Dermis blood vessel endothelial cell (primary cell): ENCODE results near the gene BCAS3. TPM values are rescaled to one million over a fixed set of nuclear protein-coding genes. Genes with fewer than 3 reads are reported as not detected.

Source experiments
- DNase-seq: peaks from one replicate; pipeline ENCODE4 v3.0.0; 2010
- total RNA-seq: library from RNA; depleted of rRNA; stranded (reverse); fragments of >200 nt; gene quantifications from 2 replicates; pipeline ENCODE4 v1.2.3, GENCODE V29; 2014

Gene BCAS3
- total RNA-seq, 1 donor from 2014 or later: 27.4 TPM

DNA sequence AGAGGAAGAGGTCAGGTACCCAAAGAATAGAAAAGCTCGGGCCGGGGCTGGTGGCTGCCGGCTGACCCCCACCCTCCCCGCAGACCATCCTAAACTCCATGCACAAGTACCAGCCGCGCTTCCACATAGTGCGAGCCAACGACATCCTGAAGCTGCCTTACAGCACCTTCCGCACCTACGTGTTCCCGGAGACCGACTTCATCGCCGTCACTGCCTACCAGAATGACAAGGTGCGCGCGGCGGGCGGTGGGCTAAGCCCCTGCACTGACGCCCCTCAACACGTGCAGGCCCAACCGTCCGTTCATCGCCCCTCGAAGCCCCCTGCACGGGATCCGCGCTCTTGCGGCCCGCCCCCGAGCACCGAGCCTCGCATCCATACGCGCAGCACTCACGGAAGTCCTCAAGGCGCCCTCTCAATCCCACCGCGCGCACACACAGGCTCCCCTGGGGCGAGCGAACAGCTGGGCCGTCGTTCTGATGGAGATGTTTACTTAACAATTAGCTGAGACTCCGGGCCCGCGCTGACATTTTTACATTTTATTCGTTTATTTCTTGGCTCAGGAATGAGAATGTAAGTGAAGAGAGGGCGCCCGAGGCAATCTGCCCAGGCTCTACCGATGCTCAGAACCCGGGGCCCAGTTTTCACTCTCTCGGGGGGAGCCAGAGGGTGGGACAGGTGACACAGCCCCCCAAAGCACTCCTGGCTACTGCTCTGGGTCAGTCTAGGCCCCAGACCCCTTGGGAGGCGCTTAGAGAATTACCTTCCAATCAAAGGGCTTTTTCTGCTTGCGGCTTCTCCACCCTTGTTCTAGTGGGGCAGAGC lies 725.5 kb downstream of the BCAS3 start:
- DNase-seq: no peak

DNA sequence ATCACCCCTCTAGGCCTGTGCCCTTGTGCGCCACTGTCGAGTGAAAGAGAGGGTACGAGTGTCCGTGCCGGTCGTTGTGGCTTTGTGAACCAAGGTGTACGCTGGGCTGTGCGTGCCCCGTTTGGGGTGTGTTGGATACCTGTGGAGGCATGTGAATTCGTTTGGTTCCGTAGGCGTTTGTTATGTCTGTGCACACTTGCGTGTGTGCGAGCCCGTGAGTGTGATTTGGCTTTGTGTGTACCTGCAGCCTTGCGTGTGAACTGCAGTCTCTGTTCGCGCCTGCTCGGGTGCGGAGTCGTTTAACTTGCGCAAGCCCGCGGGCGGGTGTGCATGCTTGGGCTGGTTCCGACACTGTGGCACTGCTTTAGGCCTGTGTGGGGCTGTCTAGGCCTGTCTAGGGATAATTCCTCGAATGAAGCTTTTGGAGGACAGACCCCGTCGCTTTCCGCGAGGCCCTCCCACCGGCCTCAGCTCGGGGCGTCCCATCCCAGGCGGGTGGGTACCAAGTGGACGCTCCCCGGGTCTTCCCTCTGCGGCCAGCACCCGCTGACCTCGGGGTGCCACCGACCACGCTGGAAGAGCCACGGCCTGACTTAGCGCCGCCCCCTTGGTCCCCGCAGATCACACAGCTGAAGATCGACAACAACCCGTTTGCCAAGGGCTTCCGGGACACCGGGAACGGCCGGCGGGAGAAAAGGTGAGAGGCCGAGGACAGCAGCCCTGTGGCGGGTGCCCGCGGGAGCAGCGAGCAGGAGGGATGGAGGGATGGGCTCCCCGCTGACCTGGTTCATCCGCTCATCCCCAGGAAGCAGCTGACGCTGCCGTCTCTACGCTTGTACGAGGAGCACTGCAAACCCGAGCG lies 726.4 kb downstream of the BCAS3 start:
- DNase-seq: no peak

DNA sequence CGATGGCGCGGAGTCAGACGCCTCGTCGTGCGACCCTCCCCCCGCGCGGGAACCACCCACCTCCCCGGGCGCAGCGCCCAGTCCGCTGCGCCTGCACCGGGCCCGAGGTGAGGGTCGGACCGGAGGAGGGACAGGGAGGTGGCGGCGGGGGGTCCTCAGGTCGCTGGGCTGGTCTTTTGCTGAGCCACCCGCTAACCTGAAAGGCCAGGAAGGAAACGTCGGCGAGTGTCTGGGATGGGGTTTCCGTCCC lies 726.9 kb downstream of the BCAS3 start:
- no peak for DNase-seq

DNA sequence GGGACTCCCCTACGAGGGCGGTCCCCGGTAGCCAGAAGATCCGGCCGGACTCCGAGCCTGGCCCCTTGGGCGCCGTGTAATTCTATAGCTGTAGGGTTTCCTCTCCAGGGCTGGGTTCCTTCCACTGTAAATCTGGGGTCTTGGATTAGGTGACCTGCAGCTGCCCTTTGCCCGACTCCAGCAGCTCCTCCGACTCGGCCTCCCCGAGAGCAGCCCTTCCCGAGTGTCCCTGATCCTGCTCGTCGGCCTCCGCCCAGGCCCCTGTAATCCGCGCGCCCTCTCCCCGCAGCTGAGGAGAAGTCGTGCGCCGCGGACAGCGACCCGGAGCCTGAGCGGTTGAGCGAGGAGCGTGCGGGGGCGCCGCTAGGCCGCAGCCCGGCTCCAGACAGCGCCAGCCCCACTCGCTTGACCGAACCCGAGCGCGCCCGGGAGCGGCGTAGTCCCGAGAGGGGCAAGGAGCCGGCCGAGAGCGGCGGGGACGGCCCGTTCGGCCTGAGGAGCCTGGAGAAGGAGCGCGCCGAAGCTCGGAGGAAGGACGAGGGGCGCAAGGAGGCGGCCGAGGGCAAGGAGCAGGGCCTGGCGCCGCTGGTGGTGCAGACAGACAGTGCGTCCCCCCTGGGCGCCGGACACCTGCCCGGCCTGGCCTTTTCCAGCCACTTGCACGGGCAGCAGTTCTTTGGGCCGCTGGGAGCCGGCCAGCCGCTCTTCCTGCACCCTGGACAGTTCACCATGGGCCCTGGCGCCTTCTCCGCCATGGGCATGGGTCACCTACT lies 727.4 kb downstream of the BCAS3 start:
- DNase-seq: no peak

DNA sequence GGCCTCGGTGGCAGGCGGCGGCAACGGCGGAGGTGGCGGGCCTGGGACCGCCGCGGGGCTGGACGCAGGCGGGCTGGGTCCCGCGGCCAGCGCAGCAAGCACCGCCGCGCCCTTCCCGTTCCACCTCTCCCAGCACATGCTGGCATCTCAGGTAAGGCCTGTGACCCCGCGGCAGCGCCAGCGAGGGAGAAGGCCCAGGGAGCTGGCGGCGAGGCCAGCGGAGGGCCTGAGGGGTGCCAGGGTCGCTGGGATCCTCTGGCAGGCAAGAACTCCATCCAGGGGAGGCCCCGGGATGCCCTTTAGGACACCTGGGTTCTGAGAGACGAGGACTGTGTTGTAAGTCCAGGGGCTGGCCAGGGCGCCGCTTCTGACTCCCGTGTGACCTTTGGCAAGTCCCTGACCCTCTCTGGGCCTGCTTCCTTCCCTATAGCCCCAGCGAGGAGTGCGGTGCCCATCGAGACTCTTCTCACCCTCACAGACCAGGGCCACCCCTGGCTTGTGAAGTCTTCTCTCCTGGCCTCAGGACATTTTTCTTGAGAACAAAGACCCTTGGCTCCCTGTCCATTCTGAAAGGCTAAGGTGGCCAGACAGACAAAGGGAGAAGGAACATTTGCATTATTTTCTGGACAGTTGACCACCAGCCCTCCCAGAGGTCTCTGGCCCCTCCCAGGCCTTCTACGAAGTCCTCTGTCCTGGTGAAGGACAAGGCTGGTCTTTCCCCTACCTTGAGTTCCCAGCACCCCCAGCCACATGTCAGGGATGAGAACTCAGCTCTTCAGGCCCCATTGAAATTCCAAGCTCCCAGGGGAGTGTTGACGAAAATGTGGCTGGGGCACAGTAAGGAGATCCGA lies 728.3 kb downstream of the BCAS3 start:
- DNase-seq: no peak

DNA sequence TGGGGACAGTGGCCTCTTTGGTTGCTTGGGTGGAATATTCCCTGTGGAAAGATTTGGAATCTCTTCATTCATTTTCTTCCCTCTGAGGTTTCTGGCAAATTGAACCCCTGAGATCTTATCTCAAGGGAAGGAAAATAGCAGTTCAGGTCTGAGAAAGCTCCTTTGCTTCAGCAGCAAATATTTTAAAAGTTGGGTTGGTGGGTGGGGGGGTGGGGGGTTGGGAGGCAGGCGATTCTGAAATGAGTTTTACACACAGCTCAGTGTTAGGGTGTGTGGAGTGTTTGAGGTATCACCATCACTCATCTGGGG lies 728.8 kb downstream of the BCAS3 start:
- no peak for DNase-seq

DNA sequence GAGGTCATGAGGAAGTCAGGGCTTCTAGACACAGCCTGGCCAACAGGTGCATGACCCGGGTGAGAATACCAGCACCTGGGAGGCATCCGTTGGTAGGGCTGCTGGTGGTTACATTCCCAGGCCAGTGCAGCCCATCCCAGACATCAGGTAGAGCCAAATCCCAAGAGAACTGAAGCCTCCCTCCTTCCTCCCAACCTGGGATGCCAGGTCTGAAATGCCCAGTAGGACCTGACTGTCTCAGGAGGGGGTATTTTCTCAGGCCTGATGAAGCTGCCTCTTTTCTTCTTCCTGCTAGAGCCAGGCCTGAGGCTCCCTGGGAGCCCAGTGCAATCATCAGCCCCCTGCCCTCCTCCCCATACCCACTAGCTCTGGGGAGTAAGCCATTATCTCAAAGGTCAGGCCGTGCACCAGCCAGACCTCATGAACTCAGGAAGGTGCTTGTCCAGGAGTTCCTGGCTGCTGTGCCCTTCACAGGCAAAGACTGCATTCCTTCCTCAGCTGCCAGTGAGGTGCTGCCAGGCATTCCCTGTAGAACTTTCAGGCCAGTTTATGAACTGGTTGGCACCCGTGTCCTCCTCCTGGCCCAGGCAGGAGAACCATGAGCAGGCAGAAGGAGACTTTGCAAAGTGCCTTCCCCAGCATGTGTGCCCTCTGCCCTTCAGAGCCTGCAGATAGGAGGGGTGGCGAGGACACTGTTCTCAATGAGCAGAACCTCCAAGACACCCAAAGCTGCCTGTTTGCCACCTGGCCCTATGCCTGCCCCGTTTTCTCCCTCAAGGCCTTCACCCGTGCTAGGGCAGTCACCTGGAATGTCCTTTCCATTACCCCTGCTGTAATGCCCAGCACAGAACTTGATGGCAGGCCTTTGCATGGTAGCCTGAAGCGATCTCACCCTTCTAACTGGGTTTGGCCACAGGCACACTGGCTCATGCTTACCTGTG lies 729.6 kb downstream of the BCAS3 start:
- no peak for DNase-seq

DNA sequence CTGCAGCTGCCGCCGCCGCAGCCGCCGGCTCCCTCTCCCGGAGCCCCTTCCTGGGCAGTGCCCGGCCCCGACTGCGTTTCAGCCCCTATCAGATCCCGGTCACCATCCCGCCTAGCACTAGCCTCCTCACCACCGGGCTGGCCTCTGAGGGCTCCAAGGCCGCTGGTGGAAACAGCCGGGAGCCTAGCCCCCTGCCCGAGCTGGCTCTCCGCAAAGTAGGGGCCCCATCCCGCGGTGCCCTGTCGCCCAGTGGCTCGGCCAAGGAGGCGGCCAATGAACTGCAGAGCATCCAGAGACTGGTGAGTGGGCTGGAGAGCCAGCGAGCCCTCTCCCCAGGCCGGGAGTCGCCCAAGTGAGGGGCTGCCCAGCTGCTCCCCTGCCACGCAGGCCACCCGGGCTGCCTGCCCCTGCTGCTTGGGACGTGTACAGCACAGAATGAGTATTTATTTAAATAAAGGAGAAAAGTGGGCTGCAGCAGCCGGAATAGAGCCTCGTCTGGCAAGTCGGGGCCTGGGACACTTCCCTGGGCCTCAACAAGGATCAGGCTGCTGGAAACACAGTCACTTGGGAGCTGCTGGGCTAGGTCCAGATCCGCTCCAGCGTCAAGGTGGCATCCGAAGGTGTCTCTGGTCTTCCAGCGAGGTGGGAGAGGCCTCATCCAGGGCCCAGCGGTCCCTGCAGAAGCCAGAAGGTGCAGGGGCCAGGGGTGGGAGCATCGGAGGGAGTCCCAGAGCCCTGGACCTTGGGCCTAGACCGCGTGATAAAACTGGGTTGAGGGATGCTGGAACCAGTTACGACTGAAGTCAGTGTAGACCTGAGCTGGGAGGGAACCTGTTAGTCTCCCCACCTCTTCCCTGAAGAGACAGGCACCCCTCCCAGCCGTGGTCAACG lies 730.7 kb downstream of the BCAS3 start:
- DNase-seq: no peak

DNA sequence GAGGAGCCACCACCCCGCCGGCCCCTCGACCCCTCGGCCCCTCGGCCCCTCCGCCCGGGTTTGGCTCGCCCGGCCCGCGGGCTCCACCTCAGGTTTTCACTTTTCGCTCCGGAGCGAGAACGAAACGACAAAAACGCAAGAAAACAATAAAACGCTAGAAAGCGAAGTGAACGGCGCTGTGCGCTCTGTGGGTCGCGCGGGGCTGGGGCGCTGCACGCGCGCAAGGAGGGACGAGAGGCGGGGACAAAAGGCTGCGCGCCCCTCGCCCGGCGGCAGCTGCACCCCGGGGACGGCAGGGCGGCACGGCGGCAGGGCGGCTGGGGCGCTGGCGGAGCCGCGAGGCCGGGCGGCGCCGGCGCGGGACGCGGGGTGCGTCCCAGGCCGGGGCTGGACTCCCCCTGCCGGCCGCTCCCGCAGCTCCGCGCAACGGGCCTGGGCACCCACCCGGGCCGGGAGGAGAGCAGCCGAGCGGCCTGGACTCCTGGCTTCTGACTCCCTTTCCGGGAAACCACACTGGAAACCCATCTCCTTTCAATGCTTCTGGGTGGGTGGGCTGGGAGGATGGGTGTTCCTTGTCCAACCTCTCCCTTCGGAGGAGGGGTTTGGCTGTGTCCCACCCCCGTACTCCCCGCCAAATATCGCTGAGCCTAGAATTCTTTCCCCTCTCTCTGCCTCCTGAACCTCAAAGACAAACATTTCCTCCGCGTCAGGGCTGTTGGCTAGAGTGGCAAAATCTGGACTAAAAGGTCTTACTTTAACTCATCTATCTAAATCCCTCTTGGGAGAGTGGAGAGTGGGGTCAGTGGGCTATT lies 731.9 kb downstream of the BCAS3 start:
- DNase-seq: peak; percentile 69

DNA sequence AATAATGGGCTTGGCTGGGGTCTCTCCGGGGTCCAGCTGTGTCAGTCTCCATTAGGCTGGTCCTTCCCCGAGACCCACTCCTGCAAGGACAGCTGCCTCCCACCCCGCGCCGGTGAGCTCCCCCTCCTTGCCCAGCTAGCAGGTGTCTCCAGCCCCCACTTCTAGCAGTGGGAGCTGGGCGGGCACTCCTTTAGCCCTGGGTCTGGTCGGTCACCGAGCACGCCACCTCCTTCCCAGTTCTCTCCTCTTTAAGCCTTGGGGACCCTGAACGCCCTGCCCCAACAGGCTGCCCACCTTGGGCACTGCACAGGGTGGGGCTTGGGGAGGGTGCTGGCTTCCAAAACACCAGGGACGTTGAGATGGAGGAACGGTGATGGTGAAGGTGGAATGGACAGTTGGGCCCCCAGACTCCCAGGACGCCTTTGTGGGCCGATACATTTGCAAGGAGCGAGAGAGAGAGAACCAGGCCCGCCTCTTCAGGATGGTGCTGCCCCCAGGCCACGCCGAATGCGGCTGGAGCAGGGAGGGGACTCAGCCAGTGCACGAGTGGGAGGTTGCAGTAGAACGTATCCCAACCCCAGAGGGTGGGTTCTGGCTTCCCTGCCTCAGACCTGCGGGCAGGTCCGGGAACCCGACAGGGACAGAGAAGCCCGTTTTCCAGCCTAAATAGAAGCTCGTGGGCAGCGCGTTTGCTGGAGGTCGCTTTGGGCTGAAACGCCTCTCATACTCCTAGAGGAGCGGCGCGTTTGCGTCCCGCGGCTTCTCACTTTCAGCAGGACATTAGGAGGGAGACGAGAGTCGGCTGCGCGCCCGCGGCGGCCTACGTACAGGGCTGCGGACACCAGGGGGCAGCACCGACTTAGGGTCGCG lies 732.7 kb downstream of the BCAS3 start:
- peak; percentile 84 for DNase-seq

DNA sequence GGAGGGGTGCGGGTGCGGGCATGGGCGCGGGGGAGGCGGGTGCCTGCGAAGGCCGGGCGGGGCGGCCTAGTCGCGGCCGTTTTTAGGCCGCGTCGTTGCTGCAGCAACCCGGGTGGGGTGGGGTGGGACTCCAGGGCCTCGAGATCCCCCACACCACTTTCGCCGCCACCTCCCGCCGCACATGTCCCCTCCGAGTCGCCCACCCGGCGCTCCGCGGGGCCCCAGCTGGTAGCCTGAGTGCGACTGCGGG lies 733.3 kb downstream of the BCAS3 start:
- DNase-seq: no peak

DNA sequence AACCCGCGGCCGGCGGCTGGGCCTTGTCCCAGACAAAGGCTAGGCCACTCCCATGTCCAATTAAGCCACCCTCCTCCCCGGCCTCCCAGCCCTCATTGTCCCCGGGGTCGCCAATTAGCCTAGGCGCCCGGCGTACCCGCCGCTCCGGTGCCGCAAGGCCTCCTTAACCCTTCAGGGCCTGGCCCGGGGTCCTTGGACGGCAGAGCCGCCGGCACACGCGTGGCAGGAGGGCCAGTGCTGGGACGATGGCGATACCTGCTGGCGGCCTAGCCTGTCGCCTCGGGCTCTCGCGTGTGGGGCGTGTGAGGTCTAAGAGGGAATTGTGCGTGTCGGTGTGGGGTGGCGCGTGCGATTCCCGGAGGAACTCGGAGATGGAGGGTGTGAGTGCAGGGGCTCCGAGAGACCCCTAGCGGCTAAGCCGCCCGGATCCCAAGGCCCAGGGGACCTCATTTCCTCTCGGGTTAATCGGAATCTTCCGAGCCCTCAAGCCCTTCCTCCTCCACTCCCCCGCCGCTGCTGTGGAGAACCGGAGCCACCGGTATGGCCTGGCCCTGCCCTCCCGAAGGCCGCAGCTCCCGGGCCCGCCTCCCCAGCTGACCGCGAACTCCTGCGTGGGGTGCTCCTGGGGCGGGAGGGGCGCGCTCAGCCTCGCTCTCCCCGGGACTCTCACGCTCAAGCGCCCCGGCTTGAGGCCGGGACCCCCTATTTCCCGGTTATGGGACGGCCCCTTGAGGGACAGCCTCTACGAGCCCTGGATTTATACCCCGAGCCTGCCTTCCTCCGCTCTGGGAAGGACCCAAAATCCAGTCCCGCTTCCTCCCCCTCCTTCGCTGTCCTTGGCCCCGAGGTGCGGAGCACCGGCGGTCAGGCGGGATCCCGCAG lies 733.9 kb downstream of the BCAS3 start:
- peak; percentile 41 for DNase-seq

DNA sequence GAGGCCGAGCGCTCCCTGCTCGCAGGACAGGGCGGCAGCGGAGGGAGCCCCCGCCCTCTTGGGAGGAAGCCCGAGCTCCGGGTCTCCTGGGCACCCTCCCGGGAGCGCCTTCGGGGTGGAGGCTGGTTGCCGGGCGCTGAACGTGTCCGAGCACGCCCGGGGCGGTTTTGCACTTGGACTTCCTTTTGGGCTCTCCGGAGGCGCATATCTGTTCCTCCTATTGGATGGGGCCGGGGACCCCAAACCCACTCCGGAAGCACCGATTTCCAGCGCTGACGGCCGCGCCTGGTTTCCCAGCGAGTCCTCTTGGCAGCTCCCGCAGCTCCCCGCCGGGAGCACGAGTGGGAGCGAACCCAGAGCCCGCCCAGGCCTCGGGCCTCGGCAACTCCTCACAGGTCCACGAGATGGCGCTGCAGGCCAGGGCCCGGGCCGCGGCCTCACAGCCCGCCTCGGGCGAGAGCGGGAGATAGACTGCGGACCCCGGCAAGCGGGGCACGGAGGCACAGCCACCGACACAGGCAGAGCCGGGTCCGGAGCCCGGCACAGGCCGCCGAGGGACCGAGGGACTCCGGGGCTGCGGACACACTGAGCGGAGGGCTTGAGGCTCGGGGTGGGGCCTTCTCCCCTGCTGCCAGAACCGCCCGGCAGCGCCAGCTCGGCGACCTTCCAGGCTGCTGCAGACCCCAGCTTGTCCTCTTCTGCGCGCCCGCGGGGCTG lies 734.6 kb downstream of the BCAS3 start:
- peak; percentile 81 for DNase-seq

DNA sequence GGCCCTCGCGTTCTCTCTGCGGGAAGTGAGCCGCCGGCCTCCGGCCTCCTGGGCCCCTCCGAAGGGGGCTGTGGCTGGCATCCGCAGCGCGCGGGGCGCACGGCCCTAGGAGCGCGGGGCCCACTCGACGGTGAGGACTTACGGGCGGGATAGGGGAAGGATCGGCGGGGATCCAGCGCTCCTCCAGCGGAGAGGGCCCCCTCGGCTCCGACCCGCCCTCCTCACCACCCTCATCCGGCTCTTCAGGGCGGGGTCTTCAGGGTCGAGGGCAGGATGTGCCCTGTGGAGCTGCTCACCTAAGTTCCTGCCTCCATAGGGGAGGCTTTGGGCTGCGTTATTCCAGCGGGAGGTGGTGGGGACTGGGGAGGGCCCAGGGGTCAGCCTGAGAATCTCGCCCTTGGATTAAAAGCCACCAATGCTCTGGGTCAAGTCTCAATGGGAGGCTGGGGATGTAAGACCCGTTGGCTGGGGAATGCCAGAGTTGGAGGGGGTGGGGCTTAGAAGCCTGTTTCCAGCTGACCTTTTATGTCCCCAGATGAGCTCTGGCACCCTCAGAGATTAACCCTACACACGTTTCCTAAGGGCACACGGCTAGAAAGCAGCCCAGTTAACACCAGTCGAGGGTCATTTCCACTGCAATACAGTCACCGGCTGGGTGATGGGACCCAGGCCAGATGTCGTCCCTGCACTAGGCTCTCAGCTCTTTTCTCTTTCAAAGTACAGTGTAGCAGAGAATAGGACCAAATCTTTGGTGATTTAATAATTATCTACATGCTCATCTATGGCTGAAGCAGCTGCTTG lies 735.4 kb downstream of the BCAS3 start:
- no peak for DNase-seq

DNA sequence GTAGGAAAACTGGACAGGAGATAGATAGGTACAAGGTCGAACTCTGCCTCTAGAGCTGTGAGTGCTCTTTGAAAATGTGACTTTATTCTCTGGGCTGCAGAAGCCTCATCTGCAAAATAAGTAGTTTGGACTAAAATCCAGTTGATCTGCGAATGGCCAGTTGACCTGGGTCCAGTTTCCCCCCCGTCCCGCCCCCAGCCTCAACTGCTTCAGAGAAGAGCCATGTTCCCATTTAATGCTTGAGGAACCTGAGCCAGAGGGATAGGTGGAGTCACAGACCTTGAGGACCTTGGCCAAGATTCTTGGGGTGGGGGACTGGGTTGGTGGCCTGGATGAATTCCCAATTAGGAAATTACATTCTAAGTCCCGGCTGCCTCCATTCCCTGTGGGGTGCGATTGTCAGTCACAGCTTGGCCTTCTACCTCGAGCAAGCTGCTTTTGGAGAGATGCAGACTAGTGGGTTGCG lies 736.0 kb downstream of the BCAS3 start:
- DNase-seq: no peak
